HepG2 (cell line): Measurements from ENCODE around the gene OTOP2. TPM values are rescaled to one million over a fixed set of nuclear protein-coding genes. Genes with fewer than 3 reads are reported as not detected.
A peak's percentile ranks its signal among the peaks of the same experiment; 100 is the strongest.

Experiments
- CENPT ChIP-seq: sonication (generic); formaldehyde crosslinking; IDR thresholded peaks from 2 replicates; pipeline ENCODE4 v1.8.0; 2022; ENCODE audit warnings: low read depth, mild to moderate bottlenecking, moderate library complexity, missing genetic modification reagents
- FOXO1 ChIP-seq: sonication (generic); formaldehyde crosslinking; IDR thresholded peaks from 2 replicates; pipeline ENCODE4 v1.4.0; 2020; ENCODE audit warnings: missing genetic modification reagents
- GATAD2A ChIP-seq: IDR thresholded peaks from 2 replicates; pipeline ENCODE4 v1.6.1; 2016
- HNRNPK ChIP-seq: fragments of 200-400 bp; formaldehyde crosslinking; IDR thresholded peaks from 2 replicates; pipeline ENCODE4 v1.6.1; 2018; ENCODE audit warnings: low read length, low read depth, moderate library complexity, mild to moderate bottlenecking; ENCODE audit not compliant: poor library complexity, severe bottlenecking
- HNRNPLL ChIP-seq: fragments of 200-400 bp; formaldehyde crosslinking; IDR thresholded peaks from 2 replicates; pipeline ENCODE4 v1.6.1; 2017; ENCODE audit warnings: mild to moderate bottlenecking, low read depth, low read length; ENCODE audit not compliant: poor library complexity, severe bottlenecking
- NFATC3 ChIP-seq: sonication (generic); formaldehyde crosslinking; IDR thresholded peaks from 2 replicates; pipeline ENCODE4 v1.5.1; 2020; ENCODE audit warnings: mild to moderate bottlenecking, missing genetic modification reagents
- ONECUT2 ChIP-seq: sonication (generic); formaldehyde crosslinking; IDR thresholded peaks from 2 replicates; pipeline ENCODE4 v1.4.0; 2020; ENCODE audit warnings: missing genetic modification reagents
- POLR2G ChIP-seq: fragments of 200-400 bp; formaldehyde crosslinking; IDR thresholded peaks from 2 replicates; pipeline ENCODE4 v1.6.1; 2018; ENCODE audit warnings: mild to moderate bottlenecking, low read depth, low read length, moderate library complexity
- TGIF2 ChIP-seq: IDR thresholded peaks from 2 replicates; pipeline ENCODE4 v1.6.1; 2016; ENCODE audit warnings: control low read depth, missing compliant biosample characterization
- ZNF205 ChIP-seq: IDR thresholded peaks from 2 replicates; pipeline ENCODE4 v1.6.1; 2018; ENCODE audit warnings: missing biosample characterization, missing genetic modification reagents
- ZNF235 ChIP-seq: sonication (generic); formaldehyde crosslinking; IDR thresholded peaks from 2 replicates; pipeline ENCODE4 v1.8.1; 2023; ENCODE audit warnings: mild to moderate bottlenecking, missing genetic modification reagents, borderline replicate concordance
- ZNF274 ChIP-seq: sonication (generic); formaldehyde crosslinking; IDR thresholded peaks from 2 replicates; pipeline ENCODE4 v1.5.1; 2020; ENCODE audit warnings: mild to moderate bottlenecking, missing genetic modification reagents
- ZNF552 ChIP-seq: sonication (generic); formaldehyde crosslinking; IDR thresholded peaks from 2 replicates; pipeline ENCODE4 v1.9.0; 2022; ENCODE audit warnings: missing genetic modification reagents, mild to moderate bottlenecking, borderline replicate concordance
- ZNF644 ChIP-seq: IDR thresholded peaks from 2 replicates; pipeline ENCODE4 v1.6.1; 2016; ENCODE audit warnings: low read depth
- ZNF747 ChIP-seq: sonication (generic); formaldehyde crosslinking; IDR thresholded peaks from 2 replicates; pipeline ENCODE4 v1.8.1; 2023; ENCODE audit warnings: missing genetic modification reagents, mild to moderate bottlenecking, borderline replicate concordance
- polyA plus RNA-seq, 8 experiments: library from polyadenylated mRNA; depleted of rRNA in 3 of 8; stranded (reverse) in 7 of 8; unstranded in 1 of 8; fragments of >200 nt; fragmentation: Illumina TruSeq in 4 of 8; extraction: Trizol in 4 of 8; gene quantifications; 2 replicates each; pipeline versions ENCODE4 v1.2.1 to v1.2.3, GENCODE V29; 2011 to 2016; ENCODE audit warnings: low read depth in 4 of 8, missing spikeins in 1 of 8, mixed read lengths in 1 of 8; ENCODE audit not compliant: insufficient read depth in 1 of 8
- total RNA-seq, 5 experiments: library from RNA; depleted of rRNA; stranded (reverse); fragments of >200 nt; fragmentation: Illumina TruSeq; extraction: Trizol; gene quantifications; 2 replicates each; pipeline ENCODE4 v1.2.3, GENCODE V29; 2016; ENCODE audit warnings: low read depth in 1 of 5
- TF ChIP-seq, protein P1 (sequence below): sonication (generic); formaldehyde crosslinking; IDR thresholded peaks from 2 replicates; pipeline ENCODE4 v1.4.0; 2020; ENCODE audit warnings: missing genetic modification reagents
- TF ChIP-seq, protein P2 (sequence below): sonication (generic); formaldehyde crosslinking; IDR thresholded peaks from 2 replicates; pipeline ENCODE4 v1.4.0; 2020; ENCODE audit warnings: missing genetic modification reagents
- TF ChIP-seq, protein P3 (sequence below): sonication (generic); formaldehyde crosslinking; IDR thresholded peaks from 2 replicates; pipeline ENCODE4 v1.5.1; 2020; ENCODE audit warnings: missing genetic modification reagents, mild to moderate bottlenecking, borderline replicate concordance
- TF ChIP-seq, protein P4 (sequence below): sonication (generic); formaldehyde crosslinking; conservative IDR thresholded peaks from 2 replicates; pipeline ENCODE4 v1.4.0; 2020; ENCODE audit warnings: missing genetic modification reagents
- TF ChIP-seq, protein P5 (sequence below): IDR thresholded peaks from 2 replicates; pipeline ENCODE4 v1.6.1; 2016; ENCODE audit warnings: low read depth, control low read depth
- TF ChIP-seq, protein P6 (sequence below): IDR thresholded peaks from 2 replicates; pipeline ENCODE4 v1.6.1; 2016; ENCODE audit warnings: low read depth

OTOP2 gene
- total and polyA plus RNA-seq, 2 of the 13 experiments (the other 11 are each of a cell fraction or from before 2014, with no cell fraction given), result not detected

DNA sequence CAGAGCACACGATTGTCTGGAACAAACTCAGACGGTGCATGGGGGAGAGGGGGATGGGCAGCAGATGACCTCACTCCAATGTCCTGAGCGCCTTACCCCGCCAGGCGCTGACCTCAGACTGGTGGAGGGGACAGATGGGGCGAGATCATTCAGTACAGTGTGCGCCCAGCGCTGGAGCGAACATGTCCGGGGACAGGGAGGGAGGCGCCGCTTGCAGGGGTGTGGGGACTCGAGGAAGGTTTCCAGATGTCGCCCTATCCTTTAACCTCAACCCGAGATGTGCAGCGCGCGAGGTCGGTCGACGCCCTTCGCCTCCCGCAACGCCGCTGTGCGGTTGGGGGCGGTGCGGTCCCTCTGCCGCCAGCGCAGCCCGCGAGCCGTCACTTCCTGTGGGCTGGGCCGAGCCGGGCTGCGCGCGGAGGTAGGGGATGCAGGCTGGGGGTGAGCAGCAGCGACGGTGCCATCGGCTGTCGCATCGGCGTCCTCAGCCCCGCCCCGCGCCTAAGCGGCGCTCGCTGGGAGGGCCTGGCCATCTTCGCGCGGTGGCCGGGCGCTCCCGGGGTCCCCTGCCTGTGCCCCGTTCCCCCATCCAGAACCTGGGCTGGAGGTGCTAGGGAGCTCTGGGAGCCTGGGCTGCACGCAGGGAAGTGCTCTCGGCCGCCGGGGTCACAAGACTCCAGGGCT is 58.0 kb downstream of the OTOP2 start (continued):
- TF ChIP-seq HNRNPK (peak; percentile 81), FOXO1 (peak; percentile 20; the same call in 1 of the 2 replicates), CENPT (CRISPR knock-in tag) (no peak), ZNF274 (CRISPR knock-in tag) (peak; percentile 96), POLR2G (peak; percentile 91), ONECUT2 (0 out of 2 replicates have a peak, but pooled peaks have one; percentile 12), HNRNPLL (peak; percentile 80), ZNF747 (CRISPR knock-in tag) (peak; percentile 40; the same call in 1 of the 2 replicates), ZNF644 (CRISPR knock-in tag) (no peak), ZNF235 (peak; percentile 83), ZNF205 (CRISPR knock-in tag) (peak; percentile 75), TGIF2 (CRISPR knock-in tag) (peak; percentile 35), ZNF552 (CRISPR knock-in tag) (peak; percentile 79; the same call in 1 of the 2 replicates), NFATC3 (CRISPR knock-in tag) (no peak), GATAD2A (CRISPR knock-in tag) (peak; percentile 4; the same call in 1 of the 2 replicates)
- TF ChIP-seq, protein P1, sequence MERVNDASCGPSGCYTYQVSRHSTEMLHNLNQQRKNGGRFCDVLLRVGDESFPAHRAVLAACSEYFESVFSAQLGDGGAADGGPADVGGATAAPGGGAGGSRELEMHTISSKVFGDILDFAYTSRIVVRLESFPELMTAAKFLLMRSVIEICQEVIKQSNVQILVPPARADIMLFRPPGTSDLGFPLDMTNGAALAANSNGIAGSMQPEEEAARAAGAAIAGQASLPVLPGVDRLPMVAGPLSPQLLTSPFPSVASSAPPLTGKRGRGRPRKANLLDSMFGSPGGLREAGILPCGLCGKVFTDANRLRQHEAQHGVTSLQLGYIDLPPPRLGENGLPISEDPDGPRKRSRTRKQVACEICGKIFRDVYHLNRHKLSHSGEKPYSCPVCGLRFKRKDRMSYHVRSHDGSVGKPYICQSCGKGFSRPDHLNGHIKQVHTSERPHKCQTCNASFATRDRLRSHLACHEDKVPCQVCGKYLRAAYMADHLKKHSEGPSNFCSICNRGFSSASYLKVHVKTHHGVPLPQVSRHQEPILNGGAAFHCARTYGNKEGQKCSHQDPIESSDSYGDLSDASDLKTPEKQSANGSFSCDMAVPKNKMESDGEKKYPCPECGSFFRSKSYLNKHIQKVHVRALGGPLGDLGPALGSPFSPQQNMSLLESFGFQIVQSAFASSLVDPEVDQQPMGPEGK (CRISPR knock-in tag), result peak; percentile 67
- TF ChIP-seq, protein P2, sequence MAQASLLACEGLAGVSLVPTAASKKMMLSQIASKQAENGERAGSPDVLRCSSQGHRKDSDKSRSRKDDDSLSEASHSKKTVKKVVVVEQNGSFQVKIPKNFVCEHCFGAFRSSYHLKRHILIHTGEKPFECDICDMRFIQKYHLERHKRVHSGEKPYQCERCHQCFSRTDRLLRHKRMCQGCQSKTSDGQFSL (CRISPR knock-in tag), result 0 out of 2 replicates have a peak, but pooled peaks have one; percentile 13
- TF ChIP-seq, protein P3, sequence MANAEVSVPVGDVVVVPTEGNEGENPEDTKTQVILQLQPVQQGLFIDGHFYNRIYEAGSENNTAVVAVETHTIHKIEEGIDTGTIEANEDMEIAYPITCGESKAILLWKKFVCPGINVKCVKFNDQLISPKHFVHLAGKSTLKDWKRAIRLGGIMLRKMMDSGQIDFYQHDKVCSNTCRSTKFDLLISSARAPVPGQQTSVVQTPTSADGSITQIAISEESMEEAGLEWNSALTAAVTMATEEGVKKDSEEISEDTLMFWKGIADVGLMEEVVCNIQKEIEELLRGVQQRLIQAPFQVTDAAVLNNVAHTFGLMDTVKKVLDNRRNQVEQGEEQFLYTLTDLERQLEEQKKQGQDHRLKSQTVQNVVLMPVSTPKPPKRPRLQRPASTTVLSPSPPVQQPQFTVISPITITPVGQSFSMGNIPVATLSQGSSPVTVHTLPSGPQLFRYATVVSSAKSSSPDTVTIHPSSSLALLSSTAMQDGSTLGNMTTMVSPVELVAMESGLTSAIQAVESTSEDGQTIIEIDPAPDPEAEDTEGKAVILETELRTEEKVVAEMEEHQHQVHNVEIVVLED (CRISPR knock-in tag), result peak; percentile 88
- TF ChIP-seq, protein P4, sequence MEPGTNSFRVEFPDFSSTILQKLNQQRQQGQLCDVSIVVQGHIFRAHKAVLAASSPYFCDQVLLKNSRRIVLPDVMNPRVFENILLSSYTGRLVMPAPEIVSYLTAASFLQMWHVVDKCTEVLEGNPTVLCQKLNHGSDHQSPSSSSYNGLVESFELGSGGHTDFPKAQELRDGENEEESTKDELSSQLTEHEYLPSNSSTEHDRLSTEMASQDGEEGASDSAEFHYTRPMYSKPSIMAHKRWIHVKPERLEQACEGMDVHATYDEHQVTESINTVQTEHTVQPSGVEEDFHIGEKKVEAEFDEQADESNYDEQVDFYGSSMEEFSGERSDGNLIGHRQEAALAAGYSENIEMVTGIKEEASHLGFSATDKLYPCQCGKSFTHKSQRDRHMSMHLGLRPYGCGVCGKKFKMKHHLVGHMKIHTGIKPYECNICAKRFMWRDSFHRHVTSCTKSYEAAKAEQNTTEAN (CRISPR knock-in tag), result peak; percentile 53; the same call in 1 of the 2 replicates
- TF ChIP-seq, protein P5, sequence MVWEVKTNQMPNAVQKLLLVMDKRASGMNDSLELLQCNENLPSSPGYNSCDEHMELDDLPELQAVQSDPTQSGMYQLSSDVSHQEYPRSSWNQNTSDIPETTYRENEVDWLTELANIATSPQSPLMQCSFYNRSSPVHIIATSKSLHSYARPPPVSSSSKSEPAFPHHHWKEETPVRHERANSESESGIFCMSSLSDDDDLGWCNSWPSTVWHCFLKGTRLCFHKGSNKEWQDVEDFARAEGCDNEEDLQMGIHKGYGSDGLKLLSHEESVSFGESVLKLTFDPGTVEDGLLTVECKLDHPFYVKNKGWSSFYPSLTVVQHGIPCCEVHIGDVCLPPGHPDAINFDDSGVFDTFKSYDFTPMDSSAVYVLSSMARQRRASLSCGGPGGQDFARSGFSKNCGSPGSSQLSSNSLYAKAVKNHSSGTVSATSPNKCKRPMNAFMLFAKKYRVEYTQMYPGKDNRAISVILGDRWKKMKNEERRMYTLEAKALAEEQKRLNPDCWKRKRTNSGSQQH (CRISPR knock-in tag), result no peak; the same call in 1 of the 2 replicates
- TF ChIP-seq, protein P6, sequence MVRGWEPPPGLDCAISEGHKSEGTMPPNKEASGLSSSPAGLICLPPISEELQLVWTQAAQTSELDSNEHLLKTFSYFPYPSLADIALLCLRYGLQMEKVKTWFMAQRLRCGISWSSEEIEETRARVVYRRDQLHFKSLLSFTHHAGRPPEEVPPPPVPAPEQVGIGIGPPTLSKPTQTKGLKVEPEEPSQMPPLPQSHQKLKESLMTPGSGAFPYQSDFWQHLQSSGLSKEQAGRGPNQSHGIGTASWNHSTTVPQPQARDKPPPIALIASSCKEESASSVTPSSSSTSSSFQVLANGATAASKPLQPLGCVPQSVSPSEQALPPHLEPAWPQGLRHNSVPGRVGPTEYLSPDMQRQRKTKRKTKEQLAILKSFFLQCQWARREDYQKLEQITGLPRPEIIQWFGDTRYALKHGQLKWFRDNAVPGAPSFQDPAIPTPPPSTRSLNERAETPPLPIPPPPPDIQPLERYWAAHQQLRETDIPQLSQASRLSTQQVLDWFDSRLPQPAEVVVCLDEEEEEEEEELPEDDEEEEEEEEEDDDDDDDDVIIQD (CRISPR knock-in tag), result peak; percentile 21; the same call in 1 of the 2 replicates
